Thymus (tissue), 11 donors: ENCODE measurements around the gene GPR85. TPM values are rescaled to one million over a fixed set of nuclear protein-coding genes. Genes with fewer than 3 reads are reported as not detected.
A peak's percentile ranks its signal among the peaks of the same experiment; 100 is the strongest.
"Not testable (repeated sequence)": the region's sequence is repeated elsewhere in the genome, so short reads cannot be mapped to it uniquely, and the experiment has no call there.

Experiments
- DNase-seq, 9 donors: peaks; one replicate each; pipeline ENCODE4 v3.0.0-alpha.2; 2013; ENCODE audit warnings: low spot score in 9 of 9, low read depth in 6 of 9, missing footprints in 1 of 9
- H3K27ac ChIP-seq, 2 donors: one replicate each; pipeline ENCODE4 v1.5.1; 2013; ENCODE audit warnings: control low read depth in 1 of 2, low read depth in 1 of 2, low read length in 1 of 2, mild to moderate bottlenecking in 1 of 2, moderate library complexity in 1 of 2
- H3K27me3 ChIP-seq, 2 donors: one replicate each; pipeline ENCODE4 v1.5.1; 2013; ENCODE audit warnings: low read length in 1 of 2; ENCODE audit not compliant: control insufficient read depth in 2 of 2, insufficient read depth in 1 of 2
- H3K36me3 ChIP-seq, 2 donors: one replicate each; pipeline ENCODE4 v1.5.1; 2013; ENCODE audit warnings: low read length in 1 of 2, mild to moderate bottlenecking in 1 of 2, moderate library complexity in 1 of 2; ENCODE audit not compliant: control insufficient read depth in 2 of 2, insufficient read depth in 2 of 2
- H3K4me1 ChIP-seq, 2 donors: one replicate each; pipeline ENCODE4 v1.5.1; 2013; ENCODE audit warnings: low read length in 2 of 2; ENCODE audit not compliant: control insufficient read depth in 2 of 2, insufficient read depth in 2 of 2
- H3K4me3 ChIP-seq, 2 donors: one replicate each; pipeline ENCODE4 v1.5.1; 2013; ENCODE audit warnings: low read length in 2 of 2, control low read depth in 1 of 2, mild to moderate bottlenecking in 1 of 2
- H3K9me3 ChIP-seq, 2 donors: one replicate each; pipeline ENCODE4 v1.5.1; 2013; ENCODE audit warnings: low read length in 1 of 2, mild to moderate bottlenecking in 1 of 2; ENCODE audit not compliant: control insufficient read depth in 2 of 2, insufficient read depth in 1 of 2
- WGBS: extraction: QIAGEN DNeasy Blood & Tissue Kit; methylation state at CpG from one replicate; pipeline ENCODE4 v1.1.7; 2013; 5-methylcytosine and 5-hydroxymethylcytosine counted together
- polyA plus RNA-seq: library from polyadenylated mRNA; stranded (reverse); fragments of 200-250 nt; gene quantifications from one replicate; pipeline ENCODE4 v1.2.3, GENCODE V29; 2013
- total RNA-seq: library from RNA; stranded (reverse); fragments of 120-200 nt; gene quantifications from one replicate; pipeline ENCODE4 v1.2.4, GENCODE V29; 2013
- donor health status: healthy.

GPR85 gene
- total and polyA plus RNA-seq, 2 donors = 0.71 to 1.3 TPM

DNA sequence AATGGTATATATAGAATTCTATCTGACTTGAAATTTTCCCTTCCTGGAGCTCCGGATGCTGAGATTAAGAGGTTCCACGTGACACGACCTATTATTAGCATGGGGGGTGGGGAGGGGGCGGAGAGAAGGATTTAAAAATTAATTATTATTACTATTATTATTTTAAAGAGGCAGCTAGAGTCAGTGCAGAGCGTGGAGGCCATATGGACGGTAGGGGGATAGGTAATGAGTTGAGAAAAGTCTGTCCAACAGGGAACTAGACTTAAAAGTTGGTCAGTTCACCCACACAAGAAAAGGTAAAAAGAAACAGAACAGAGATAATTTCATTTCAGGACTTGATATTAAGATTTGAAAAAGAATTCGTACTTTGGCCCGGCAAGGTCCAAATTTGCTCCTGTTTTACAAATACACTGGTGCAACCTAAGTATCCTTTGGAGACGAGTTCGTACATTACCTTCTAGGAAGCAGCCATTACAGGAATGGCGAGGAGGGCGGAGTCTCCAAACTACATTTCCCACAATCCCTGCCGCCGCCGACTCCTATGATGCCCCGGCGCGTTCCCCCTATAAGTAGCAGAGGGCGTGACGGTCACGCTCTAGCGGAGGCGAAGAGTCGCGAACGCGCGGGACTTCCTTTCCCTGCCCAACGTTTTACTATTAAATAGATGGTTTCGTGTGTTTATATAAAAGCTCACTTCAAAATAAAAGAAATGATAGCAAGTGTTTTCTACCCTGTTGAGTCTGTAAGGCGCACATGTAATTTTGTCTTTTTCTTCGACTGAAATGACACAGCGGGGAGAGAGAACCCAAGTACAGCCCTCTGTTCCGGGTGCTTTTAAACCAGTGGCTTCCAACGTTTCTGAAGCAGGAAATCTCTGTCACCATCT lies 31.7 kb upstream of the GPR85 start, which contains the start of gene SMIM30:
Gene SMIM30 (minus strand): TSS at position 481 of the 886 bp plus-strand sequence. CDS start 976 bp downstream, outside the sequence.
- Histone ChIP-seq H3K27me3 (no peaks in the 10 kb centered on the region), H3K36me3 (peaks cover 4 to 7% of the 10 kb centered on the region in 2 donors), H3K9me3 (no peaks in the 10 kb centered on the region), H3K27ac (peak within 1 kb of the TSS; percentile 54 to 72), H3K4me3 (peak within 1 kb of the TSS; percentile 69 to 73), H3K4me1 (peaks cover 0 to 3% of the 10 kb centered on the region in 2 donors)
- WGBS = 1% methylated on average over 35 of the region's 35 CpGs
- DNase-seq = peak; percentile 78 to 95 (median 85)

DNA sequence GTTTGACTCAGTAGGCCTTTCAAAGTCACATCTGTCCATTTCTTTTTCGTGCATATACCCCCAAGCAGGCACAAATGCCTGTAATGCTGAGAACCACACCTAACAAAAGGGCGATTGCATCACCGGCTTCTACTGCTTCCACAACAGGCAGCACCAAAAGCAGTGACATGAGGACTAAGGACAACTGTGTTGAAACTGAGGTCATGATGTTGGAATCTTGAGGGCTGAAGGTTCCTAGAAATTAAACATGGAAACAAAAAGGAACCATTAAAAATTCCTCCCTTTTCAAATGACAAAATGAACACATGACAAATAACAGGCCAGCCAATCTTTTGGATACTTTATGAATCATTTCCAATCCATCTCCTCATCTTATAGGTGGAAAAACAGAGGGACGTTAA lies 30.7 kb upstream of the GPR85 start:
- not testable (repeated sequence) for DNase-seq, H3K9me3 ChIP-seq, H3K36me3 ChIP-seq, H3K27ac ChIP-seq, H3K4me1 ChIP-seq, H3K27me3 ChIP-seq
- 97% methylated on average over 4 of the region's 4 CpGs for WGBS
- H3K4me3 ChIP-seq = peak overlapping the region in 1 of 2 donors; percentile 69

DNA sequence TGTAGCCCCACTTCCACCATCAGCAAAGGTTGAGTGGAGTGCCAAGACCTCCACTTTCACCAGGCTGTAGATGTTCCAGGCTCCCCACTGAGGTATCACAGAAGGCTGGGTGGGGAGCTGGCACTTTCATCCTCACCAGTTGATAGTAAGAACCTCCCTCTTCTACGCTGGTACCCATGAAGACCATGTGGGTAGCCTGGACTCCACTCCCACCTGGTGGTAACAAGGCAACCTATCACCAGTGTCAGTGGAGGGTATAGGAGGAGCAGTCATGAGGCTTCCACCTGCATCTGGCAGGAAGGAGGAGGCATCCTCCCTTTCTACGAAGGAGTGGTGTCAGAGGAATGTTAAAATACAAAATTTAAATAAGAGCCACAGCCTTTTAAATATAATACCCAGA lies 27.3 kb upstream of the GPR85 start:
- no peak overlapping the region for H3K4me3 ChIP-seq
- WGBS = 90% methylated on average over 2 of the region's 2 CpGs
- H3K9me3 ChIP-seq = no peaks in the 10 kb centered on the region
- peaks cover 4 to 7% of the 10 kb centered on the region in 2 donors for H3K36me3 ChIP-seq
- peak in 1 of 9 donors; percentile 13 for DNase-seq
- no peaks in the 10 kb centered on the region for H3K27me3 ChIP-seq
- peaks cover 0 to under 1% of the 10 kb centered on the region in 2 donors for H3K4me1 ChIP-seq
- H3K27ac ChIP-seq = no peak overlapping the region

DNA sequence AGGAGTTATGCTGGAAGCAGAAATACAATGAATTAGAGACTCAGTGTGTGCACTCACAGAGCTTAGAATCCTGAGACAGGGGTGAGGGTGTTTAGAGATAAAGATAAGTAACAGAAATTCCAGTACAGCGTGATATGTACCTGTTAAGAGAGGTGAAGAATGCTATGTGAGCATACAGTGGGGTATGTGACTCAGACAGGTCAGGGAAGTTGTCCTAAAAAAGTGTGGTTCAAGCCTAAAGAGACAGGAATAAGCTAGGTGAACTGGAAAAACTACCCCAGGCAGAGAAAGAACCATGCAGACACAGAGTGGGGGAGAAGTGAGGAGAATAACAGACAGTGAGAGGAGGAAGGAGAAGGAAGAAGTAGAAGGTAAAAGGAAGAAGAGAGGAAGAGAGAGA lies 23.1 kb upstream of the GPR85 start:
- H3K4me1 ChIP-seq = no peaks in the 10 kb centered on the region
- H3K27me3 ChIP-seq = no peaks in the 10 kb centered on the region
- no peak overlapping the region for H3K4me3 ChIP-seq
- no peaks in the 10 kb centered on the region for H3K9me3 ChIP-seq
- no peaks in the 10 kb centered on the region for H3K36me3 ChIP-seq
- H3K27ac ChIP-seq = no peak overlapping the region
- 94% methylated on average over 1 of the region's 1 CpG for WGBS
- no peak for DNase-seq

DNA sequence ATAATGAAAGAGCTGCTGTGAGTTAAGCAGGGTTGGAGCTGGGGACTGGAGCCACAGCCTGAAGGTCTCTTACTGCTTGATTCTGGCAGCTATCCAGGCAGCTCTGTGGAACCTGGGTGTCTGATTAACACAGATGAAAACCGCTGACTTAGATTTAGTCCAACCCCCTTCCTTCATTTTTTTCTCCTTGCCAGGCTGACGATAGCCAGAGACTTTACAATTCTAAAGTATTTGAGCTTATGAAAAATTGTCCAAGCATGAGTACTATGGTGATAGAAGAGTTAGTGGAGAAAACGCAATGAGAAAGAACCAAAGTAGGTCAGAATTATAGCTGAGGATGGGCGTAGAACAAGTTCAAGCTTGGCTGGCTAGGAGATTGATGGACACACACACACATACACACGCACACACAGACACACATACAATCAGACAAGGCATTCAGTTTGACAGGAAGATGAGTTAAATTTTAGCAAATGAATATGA lies 13.5 kb upstream of the GPR85 start:
- Histone ChIP-seq H3K27ac (no peak overlapping the region), H3K4me1 (no peaks in the 10 kb centered on the region), H3K36me3 (no peaks in the 10 kb centered on the region), H3K9me3 (no peaks in the 10 kb centered on the region), H3K4me3 (no peak overlapping the region), H3K27me3 (no peaks in the 10 kb centered on the region)
- WGBS = 84% methylated on average over 5 of the region's 5 CpGs
- DNase-seq = no peak

DNA sequence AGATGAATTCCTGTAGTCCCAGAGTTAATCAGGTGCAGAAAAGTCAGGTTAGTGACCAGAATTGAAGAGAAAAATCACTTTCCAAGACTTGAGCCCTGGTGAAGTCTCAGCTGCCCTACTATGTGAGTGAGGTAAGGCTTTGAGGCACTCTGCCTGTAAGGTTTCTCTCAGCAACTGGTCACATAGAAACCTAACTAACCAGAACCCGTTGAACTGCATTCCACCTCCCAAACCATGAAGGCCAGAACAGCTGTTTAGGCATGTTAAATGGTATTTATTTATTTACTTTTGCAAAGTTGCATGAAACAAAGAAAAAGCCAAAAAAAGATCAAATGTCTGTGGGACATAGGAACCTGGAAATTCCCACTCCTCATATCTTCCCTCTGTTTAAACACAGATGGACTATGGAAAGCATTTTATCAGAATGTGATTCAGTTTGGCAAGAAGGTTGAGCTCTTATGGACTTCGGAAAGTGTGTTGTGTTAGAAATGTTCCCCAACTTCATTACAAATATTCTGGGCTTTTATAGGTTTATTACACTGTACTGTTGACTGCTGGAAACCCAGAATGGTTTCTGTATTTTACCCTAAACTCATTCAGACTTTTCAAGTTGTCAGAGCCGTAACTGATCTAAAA lies 12.8 kb upstream of the GPR85 start:
- H3K9me3 ChIP-seq = no peaks in the 10 kb centered on the region
- no peak for DNase-seq
- H3K27me3 ChIP-seq = no peaks in the 10 kb centered on the region
- WGBS = 89% methylated on average over 3 of the region's 3 CpGs
- H3K27ac ChIP-seq = peak overlapping the region in 1 of 2 donors; percentile 2
- no peaks in the 10 kb centered on the region for H3K4me1 ChIP-seq
- H3K36me3 ChIP-seq = no peaks in the 10 kb centered on the region
- H3K4me3 ChIP-seq = no peak overlapping the region

DNA sequence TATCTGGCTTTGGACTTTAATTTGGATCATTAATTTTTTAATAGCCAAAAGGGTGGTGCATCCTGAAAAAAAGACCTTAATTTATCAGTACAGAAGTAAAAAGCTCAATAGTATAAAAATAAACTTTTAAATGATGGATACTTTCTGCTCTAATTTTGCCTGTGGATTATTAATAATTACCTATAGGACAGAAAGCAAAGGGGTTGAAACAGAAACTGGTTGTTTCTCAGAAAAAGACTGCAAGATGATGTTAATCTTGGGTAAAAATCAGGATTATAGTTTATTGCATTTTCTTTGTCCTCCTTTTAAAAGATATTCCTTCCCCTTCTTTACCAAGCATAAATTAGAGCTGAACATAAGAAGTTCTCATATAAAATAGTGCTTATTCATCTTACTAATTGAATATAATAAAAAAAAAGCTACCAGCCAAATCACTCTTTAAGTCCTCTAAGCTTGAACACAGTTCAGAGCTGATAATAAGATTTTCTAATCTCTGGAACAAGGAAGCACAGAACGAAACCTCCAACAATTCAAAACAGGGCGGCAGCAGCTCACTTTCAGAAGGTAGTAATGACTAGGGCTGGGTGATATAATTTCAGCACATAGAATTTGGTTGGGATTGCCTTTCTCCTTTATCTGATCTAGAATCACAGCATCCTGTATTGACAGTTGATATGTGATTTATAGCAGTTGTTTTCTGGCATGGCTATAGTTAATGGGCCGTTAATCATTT lies 8.1 kb upstream of the GPR85 start:
- WGBS = 94% methylated on average over 3 of the region's 3 CpGs
- H3K36me3 ChIP-seq = no peaks in the 10 kb centered on the region
- H3K27me3 ChIP-seq = no peaks in the 10 kb centered on the region
- H3K4me1 ChIP-seq = no peaks in the 10 kb centered on the region
- H3K27ac ChIP-seq = no peak overlapping the region
- no peaks in the 10 kb centered on the region for H3K9me3 ChIP-seq
- no peak for DNase-seq
- no peak overlapping the region for H3K4me3 ChIP-seq

DNA sequence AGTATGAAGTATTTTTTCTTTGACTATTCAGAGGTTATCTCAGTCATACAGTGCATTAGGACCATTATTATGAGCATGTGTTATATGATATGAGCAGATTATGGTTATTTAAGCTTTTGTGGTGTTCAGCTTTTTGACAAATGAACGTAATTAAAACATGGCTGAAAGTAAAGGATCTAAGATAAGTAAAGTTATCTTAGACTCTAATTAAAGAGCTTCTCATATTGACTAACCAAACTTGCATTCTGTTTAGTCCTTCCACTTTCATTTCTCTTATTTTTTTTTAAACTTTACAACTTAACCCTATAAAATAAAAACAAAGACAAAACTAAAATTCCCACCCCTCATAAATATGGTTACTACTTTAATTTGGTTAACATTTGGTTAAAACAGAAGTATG lies 6.9 kb upstream of the GPR85 start:
- Histone ChIP-seq H3K4me3 (no peak overlapping the region), H3K27ac (no peak overlapping the region), H3K4me1 (no peaks in the 10 kb centered on the region), H3K27me3 (no peaks in the 10 kb centered on the region), H3K9me3 (no peaks in the 10 kb centered on the region), H3K36me3 (no peaks in the 10 kb centered on the region)
- 92% methylated on average over 1 of the region's 1 CpG for WGBS
- no peak for DNase-seq
